ENCODE results near the gene LEPR.
"Not testable (repeated sequence)": the region's sequence is repeated elsewhere in the genome, so short reads cannot be mapped to it uniquely, and the experiment has no call there.

Gene LEPR

GRCh38 chr1:65420590-65421350, at the start of gene LEPR, which contains the start of gene LEPROT:
Gene LEPR (plus strand): TSS chr1:65420668. CDS start chr1:65565566, 144,898 bp downstream.
Gene LEPROT (plus strand): TSS chr1:65420668. CDS start chr1:65420725, 57 bp downstream.
- DNase-seq, result peak; percentile 60

GRCh38 chr1:65371544-65371943, 48.9 kb upstream of the LEPR start:
- DNase-seq, result no peak

GRCh38 chr1:65372557-65372956, 47.9 kb upstream of the LEPR start:
- no peak for DNase-seq

- no peak for DNase-seq
Observed at GRCh38 chr1:65377496-65378246, 42.8 kb upstream of the LEPR start.

GRCh38 chr1:65378247-65378946, 42.1 kb upstream of the LEPR start:
- DNase-seq, result no peak

- DNase-seq, result not testable (repeated sequence)
Observed at GRCh38 chr1:65384426-65384825, 36.0 kb upstream of the LEPR start.

GRCh38 chr1:65386439-65386838, 34.0 kb upstream of the LEPR start:
- DNase-seq, result peak; percentile 66

- DNase-seq, result no peak
Observed at GRCh38 chr1:65387821-65388220, 32.6 kb upstream of the LEPR start.

- DNase-seq, result no peak
Observed at GRCh38 chr1:65388908-65389695, 31.4 kb upstream of the LEPR start.

- DNase-seq, result no peak
Observed at GRCh38 chr1:65392497-65392896, 28.0 kb upstream of the LEPR start.

- no peak for DNase-seq
Observed at GRCh38 chr1:65393347-65393746, 27.1 kb upstream of the LEPR start.

GRCh38 chr1:65393928-65394327, 26.5 kb upstream of the LEPR start:
- no peak for DNase-seq

GRCh38 chr1:65395887-65396612, 24.4 kb upstream of the LEPR start:
- DNase-seq, result no peak

- no peak for DNase-seq
Observed at GRCh38 chr1:65398083-65398482, 22.4 kb upstream of the LEPR start.

- no peak for DNase-seq
Observed at GRCh38 chr1:65399003-65399402, 21.5 kb upstream of the LEPR start.

- DNase-seq, result no peak
Observed at GRCh38 chr1:65401612-65402011, 18.9 kb upstream of the LEPR start.

GRCh38 chr1:65404941-65405340, 15.5 kb upstream of the LEPR start:
- DNase-seq, result no peak

- no peak for DNase-seq
Observed at GRCh38 chr1:65407877-65408276, 12.6 kb upstream of the LEPR start.

- DNase-seq, result no peak
Observed at GRCh38 chr1:65409314-65409713, 11.2 kb upstream of the LEPR start.

- no peak for DNase-seq
Observed at GRCh38 chr1:65409816-65410326, 10.6 kb upstream of the LEPR start.

- DNase-seq, result no peak
Observed at GRCh38 chr1:65412256-65412983, 8.0 kb upstream of the LEPR start.

All from NCI-H446 treated with DMSO at 0.1 percent for 48 hours (cell line).